Cardiac fibroblast (primary cell): ENCODE results near the gene HPCAL4.

ENCODE experiments used
- DNase-seq, 2 donors: peaks; one replicate each; pipeline versions ENCODE4 v3.0.0 to v3.0.0-alpha.2; 2010; ENCODE audit warnings: low read depth in 2 of 2
- H3K4me3 ChIP-seq, 2 donors: replicated peaks in 1 of 2; 1 replicate in 1 of 2; 2 replicates in 1 of 2; pipeline ENCODE4 v1.5.1; 2011; ENCODE audit warnings: low read depth in 2 of 2, low read length in 2 of 2, mild to moderate bottlenecking in 2 of 2, moderate library complexity in 1 of 2
- TF ChIP-seq, protein P1 (sequence below): IDR thresholded peaks from one replicate; pipeline ENCODE4 v1.5.1; 2011; ENCODE audit warnings: low read depth, mild to moderate bottlenecking, low read length, inconsistent platforms

The HPCAL4 gene

DNA sequence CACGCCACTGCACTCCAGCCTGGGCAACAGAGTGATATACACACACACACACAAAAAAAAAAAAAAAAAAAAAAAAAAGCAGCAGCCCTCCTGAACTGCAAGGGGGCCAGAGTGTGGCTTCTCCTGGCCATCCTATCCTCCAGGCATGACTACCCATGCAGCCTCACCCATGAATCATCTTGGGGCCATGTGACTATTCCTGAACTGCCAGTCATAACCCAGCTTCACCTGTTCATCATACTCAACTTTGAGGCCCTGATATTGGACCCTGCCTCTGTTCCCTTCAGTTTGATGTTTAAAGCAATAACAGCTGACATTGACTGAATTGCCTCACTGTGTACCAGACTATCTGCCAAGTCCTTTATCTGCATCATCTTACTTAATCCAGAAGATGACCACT is 2.8 kb upstream of the HPCAL4 start:
- DNase-seq = no peak
- no peak overlapping the region for H3K4me3 ChIP-seq
- TF ChIP-seq, protein P1, sequence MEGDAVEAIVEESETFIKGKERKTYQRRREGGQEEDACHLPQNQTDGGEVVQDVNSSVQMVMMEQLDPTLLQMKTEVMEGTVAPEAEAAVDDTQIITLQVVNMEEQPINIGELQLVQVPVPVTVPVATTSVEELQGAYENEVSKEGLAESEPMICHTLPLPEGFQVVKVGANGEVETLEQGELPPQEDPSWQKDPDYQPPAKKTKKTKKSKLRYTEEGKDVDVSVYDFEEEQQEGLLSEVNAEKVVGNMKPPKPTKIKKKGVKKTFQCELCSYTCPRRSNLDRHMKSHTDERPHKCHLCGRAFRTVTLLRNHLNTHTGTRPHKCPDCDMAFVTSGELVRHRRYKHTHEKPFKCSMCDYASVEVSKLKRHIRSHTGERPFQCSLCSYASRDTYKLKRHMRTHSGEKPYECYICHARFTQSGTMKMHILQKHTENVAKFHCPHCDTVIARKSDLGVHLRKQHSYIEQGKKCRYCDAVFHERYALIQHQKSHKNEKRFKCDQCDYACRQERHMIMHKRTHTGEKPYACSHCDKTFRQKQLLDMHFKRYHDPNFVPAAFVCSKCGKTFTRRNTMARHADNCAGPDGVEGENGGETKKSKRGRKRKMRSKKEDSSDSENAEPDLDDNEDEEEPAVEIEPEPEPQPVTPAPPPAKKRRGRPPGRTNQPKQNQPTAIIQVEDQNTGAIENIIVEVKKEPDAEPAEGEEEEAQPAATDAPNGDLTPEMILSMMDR = no peak

DNA sequence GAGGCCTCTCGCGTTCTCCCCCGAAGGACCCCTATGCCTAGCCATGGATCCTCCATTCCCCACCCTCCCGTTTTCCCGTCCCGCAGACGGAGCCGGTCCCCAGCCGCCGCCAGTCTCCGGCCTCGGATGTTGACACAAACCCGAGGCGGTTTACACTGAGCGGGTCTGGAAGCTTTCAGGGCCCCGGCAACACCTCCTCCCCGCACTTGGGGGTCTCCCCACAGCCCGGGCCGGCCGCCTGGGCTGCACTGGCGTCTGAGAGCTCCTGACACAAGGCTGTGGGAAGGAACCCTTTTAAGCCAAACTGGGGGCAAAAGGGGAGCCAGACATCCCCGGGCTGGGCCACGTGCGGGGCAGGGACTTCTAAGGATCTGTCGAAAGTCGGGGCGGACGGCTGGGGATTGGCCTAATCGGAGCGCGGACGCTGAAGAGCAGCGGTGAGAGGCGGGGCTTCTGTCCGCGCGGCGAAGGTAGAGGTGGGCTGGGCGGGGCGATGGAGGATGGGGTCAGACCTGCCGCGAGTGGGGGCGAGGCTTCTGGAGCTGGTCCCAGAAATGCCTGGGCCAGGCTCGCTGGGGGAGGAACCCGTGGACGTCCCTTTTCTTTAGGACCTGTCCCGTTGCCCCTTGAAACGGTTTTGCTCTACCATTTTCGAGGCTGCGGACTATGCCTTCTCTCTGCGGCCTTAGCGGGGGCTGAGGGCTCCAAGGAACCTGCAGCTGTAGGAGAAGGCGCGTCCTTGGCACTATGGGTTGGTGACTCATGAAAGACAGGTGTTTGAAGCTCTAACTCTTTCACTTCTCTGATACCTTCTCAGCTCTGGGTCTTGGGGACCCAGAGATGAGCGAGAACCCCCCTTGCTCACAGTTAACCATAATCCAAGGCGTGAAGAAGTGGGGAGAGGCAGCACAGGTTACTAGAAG is 1.2 kb upstream of the HPCAL4 start:
- TF ChIP-seq, protein P1 = no peak
- H3K4me3 ChIP-seq = no peak overlapping the region
- no peak for DNase-seq

DNA sequence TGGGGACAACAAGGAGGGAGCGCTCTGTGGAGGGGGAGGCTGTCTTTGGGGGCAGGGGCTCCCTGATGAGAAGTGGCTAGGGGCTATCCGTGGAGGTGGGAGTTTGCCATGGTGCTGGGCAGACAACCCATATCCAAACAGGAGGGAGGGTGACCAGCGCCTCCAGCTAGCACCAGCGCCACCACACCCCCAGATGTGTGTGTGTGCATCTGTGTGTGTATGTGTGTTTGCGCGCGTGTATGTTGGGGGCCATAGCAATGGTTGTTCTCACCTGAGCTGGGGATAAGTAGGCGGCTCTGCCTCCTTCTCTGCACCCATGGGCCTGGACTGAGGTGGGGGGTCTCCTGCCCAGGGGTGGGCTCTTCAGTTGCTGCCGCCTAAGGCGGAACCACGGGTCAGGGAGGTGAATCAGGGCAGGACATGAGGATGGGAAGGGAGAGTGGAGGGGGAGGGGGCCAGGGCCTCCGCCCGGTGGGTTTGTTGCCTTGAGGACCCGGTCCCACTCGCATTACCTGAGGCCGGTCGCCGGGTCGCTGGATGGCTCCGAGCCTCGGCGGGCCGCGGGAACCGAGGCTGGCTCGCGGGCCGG is 345 bp downstream of the HPCAL4 start:
- TF ChIP-seq, protein P1 = no peak
- no peak overlapping the region for H3K4me3 ChIP-seq
- no peak for DNase-seq

DNA sequence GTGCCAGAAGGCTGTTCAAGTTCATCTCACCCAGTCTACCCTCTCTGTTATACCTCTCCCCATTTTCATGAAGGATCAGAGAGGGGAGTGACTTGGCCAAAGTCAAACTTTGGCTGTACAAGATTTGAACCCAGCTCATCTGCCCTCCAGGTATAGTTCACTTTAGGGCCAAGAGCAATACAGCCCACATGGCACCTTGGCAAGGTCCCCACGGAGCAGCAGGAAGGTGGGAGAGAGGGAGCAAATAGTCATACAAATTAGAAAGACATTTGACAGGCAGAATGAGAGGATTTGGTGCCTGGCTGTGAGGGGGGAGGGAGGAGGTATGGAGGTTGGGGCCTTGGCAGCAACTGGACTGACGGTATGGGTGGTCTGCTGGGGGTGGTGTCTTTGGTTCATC is 1.0 kb downstream of the HPCAL4 start:
- DNase-seq = no peak
- no peak overlapping the region for H3K4me3 ChIP-seq
- TF ChIP-seq, protein P1 = no peak

DNA sequence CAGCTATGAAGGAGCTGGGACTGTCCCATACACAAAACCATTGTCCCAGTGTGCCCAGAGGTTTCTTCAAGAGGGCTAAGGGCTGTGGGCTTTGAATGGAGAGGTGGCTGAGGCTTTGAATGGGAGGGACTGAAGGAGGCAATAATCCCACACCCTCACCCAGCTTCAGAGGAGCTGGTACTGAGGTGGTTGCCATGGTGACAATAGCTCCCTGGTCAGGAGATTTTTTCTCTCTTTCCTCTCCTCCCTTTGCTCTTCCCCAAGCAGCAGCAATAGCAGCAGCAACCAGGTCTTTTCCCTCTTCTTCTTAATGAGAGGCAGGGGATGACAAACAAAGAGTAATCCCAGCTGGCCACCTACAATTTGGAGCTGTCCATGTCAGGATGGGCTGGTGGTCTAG is 1.6 kb downstream of the HPCAL4 start:
- H3K4me3 ChIP-seq = no peak overlapping the region
- TF ChIP-seq, protein P1 = no peak
- DNase-seq = no peak

DNA sequence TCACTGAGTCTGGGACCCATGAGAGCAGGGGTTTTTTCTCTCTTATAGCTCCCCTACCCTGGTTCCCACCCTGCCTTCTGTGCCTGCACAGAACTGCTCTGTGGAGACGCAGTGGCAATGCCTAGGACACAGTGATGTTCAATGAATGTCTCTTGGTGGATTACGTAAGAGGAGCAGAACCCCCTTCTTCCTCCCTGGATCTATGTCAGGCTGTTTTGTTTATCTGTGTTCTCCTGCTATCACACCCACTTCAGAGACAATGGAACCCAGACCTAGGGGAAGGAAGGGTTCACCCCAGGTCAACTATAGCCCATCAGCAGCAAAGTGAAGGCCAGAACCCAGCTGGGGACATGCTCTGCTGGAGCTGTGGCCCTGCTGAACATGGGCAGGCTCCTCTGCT is 2.0 kb downstream of the HPCAL4 start:
- DNase-seq = no peak
- TF ChIP-seq, protein P1 = no peak

More for the DNA sequence above, 2.0 kb downstream of the HPCAL4 start:
- no peak overlapping the region for H3K4me3 ChIP-seq
